SK-N-SH treated with all-trans-retinoic acid at 6 μM for 48 hours (cell line): Measurements from ENCODE around the gene WHRN.

ENCODE experiments used
- ATAC-seq: fragments of 200-7000 bp; cut with Tn5 transposase; 3 replicates; pipeline ENCODE4 v1.9.1; 2020; ENCODE audit warnings: mild to moderate bottlenecking, moderate library complexity
- ARNTL ChIP-seq: fragments of 450-650 bp; formaldehyde crosslinking; IDR thresholded peaks from 2 replicates; pipeline ENCODE4 v1.5.0; 2020; ENCODE audit warnings: low read depth, mild to moderate bottlenecking, moderate library complexity, borderline replicate concordance
- BACH2 ChIP-seq: fragments of 250-450 bp; sonication (Bioruptor Pico); IDR thresholded peaks from 2 replicates; pipeline ENCODE4 v1.9.0; 2021; ENCODE audit warnings: mild to moderate bottlenecking, borderline replicate concordance
- CREB5 ChIP-seq: fragments of 250-450 bp; sonication (Bioruptor Pico); IDR thresholded peaks from 2 replicates; pipeline ENCODE4 v1.5.1; 2020; ENCODE audit warnings: low read depth, mild to moderate bottlenecking, moderate library complexity
- CSDC2 ChIP-seq: fragments of 250-450 bp; sonication (Bioruptor Pico); IDR thresholded peaks from 2 replicates; pipeline ENCODE4 v1.5.0; 2020; ENCODE audit warnings: mild to moderate bottlenecking, moderate library complexity
- ESRRG ChIP-seq: fragments of 250-450 bp; sonication (Bioruptor Pico); IDR thresholded peaks from 2 replicates; pipeline ENCODE4 v1.6.1; 2021; ENCODE audit warnings: mild to moderate bottlenecking
- GLIS3 ChIP-seq: fragments of 250-450 bp; sonication (Bioruptor Pico); IDR thresholded peaks from 2 replicates; pipeline ENCODE4 v1.5.0; 2020; ENCODE audit warnings: mild to moderate bottlenecking, moderate library complexity
- ISL1 ChIP-seq: fragments of 250-450 bp; sonication (Bioruptor Pico); IDR thresholded peaks from 2 replicates; pipeline ENCODE4 v2.1.2; 2022; ENCODE audit warnings: mild to moderate bottlenecking, moderate library complexity
- PATZ1 ChIP-seq: fragments of 250-450 bp; sonication (Bioruptor Pico); IDR thresholded peaks from 2 replicates; pipeline ENCODE4 v1.8.0; 2020; ENCODE audit warnings: mild to moderate bottlenecking, moderate library complexity, borderline replicate concordance
- POU6F1 ChIP-seq: fragments of 250-450 bp; sonication (Bioruptor Pico); IDR thresholded peaks from 2 replicates; pipeline ENCODE4 v1.8.0; 2021; ENCODE audit warnings: low read depth, mild to moderate bottlenecking, moderate library complexity, borderline replicate concordance
- PPARA ChIP-seq: fragments of 250-450 bp; sonication (Bioruptor Pico); IDR thresholded peaks from 2 replicates; pipeline ENCODE4 v1.5.0; 2020; ENCODE audit warnings: mild to moderate bottlenecking, borderline replicate concordance
- RARB ChIP-seq: fragments of 250-450 bp; sonication (Bioruptor Pico); IDR thresholded peaks from 2 replicates; pipeline ENCODE4 v1.8.0; 2021; ENCODE audit warnings: mild to moderate bottlenecking, moderate library complexity
- TCF4 ChIP-seq: fragments of 250-450 bp; sonication (Bioruptor Pico); IDR thresholded peaks from 2 replicates; pipeline ENCODE4 v1.8.0; 2021; ENCODE audit warnings: mild to moderate bottlenecking, moderate library complexity, borderline replicate concordance
- TOX ChIP-seq: fragments of 250-450 bp; sonication (Bioruptor Pico); IDR thresholded peaks from 2 replicates; pipeline ENCODE4 v1.8.0; 2021; ENCODE audit warnings: mild to moderate bottlenecking, moderate library complexity, borderline replicate concordance
- ZC3H10 ChIP-seq: fragments of 250-450 bp; sonication (Bioruptor Pico); IDR thresholded peaks from 2 replicates; pipeline ENCODE4 v1.5.1; 2021; ENCODE audit warnings: mild to moderate bottlenecking, moderate library complexity
- ZFP30 ChIP-seq: fragments of 450-650 bp; formaldehyde crosslinking; IDR thresholded peaks from 2 replicates; pipeline ENCODE4 v1.5.0; 2022; ENCODE audit warnings: mild to moderate bottlenecking, moderate library complexity
- ZNF565 ChIP-seq: fragments of 450-650 bp; formaldehyde crosslinking; conservative IDR thresholded peaks from 2 replicates; pipeline ENCODE4 v1.5.0; 2020; ENCODE audit warnings: low read depth, mild to moderate bottlenecking, moderate library complexity
- ZNF70 ChIP-seq: fragments of 450-650 bp; formaldehyde crosslinking; IDR thresholded peaks from 2 replicates; pipeline ENCODE4 v1.5.0; 2020; ENCODE audit warnings: mild to moderate bottlenecking, moderate library complexity
- ZNF8 ChIP-seq: fragments of 450-650 bp; formaldehyde crosslinking; IDR thresholded peaks from 2 replicates; pipeline ENCODE4 v1.5.0; 2020; ENCODE audit warnings: mild to moderate bottlenecking, moderate library complexity
- TF ChIP-seq, protein P1 (sequence below): fragments of 250-450 bp; sonication (Bioruptor Pico); IDR thresholded peaks from 2 replicates; pipeline ENCODE4 v1.5.0; 2020; ENCODE audit warnings: mild to moderate bottlenecking, moderate library complexity

Gene WHRN

DNA sequence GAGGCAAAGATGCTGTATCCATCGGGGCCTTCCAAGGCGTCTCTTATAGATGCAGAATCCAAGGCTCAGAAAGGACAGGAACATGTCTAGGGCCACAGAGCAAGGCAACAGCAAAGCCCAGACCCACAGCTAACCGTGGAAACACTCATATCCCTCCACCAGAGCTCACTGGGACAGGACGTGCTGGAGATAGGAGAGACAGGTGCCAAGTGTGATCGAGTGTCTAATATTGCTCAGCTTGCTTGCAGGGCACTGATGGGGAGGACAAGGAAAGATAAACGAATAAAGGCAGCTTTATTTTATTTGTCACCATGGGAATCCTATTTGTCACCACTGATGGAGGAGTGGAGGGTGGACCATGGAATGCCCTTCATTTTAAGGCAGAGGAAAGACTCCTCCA, 73.5 kb downstream of the WHRN start:
- no peak for ATAC-seq
- TF ChIP-seq CREB5 (no peak), POU6F1 (CRISPR knock-in tag) (no peak), RARB (no peak), ZC3H10 (CRISPR knock-in tag) (no peak), PPARA (CRISPR knock-in tag) (no peak), ZNF8 (CRISPR knock-in tag) (no peak), ZNF70 (no peak), TOX (CRISPR knock-in tag) (no peak), CSDC2 (CRISPR knock-in tag) (no peak), ARNTL (CRISPR knock-in tag) (no peak), PATZ1 (CRISPR knock-in tag) (no peak), ESRRG (no peak), BACH2 (CRISPR knock-in tag) (no peak), ZNF565 (CRISPR knock-in tag) (no peak), TCF4 (CRISPR knock-in tag) (no peak), GLIS3 (CRISPR knock-in tag) (no peak), ISL1 (CRISPR knock-in tag) (no peak), ZFP30 (CRISPR knock-in tag) (no peak)
- TF ChIP-seq, protein P1, sequence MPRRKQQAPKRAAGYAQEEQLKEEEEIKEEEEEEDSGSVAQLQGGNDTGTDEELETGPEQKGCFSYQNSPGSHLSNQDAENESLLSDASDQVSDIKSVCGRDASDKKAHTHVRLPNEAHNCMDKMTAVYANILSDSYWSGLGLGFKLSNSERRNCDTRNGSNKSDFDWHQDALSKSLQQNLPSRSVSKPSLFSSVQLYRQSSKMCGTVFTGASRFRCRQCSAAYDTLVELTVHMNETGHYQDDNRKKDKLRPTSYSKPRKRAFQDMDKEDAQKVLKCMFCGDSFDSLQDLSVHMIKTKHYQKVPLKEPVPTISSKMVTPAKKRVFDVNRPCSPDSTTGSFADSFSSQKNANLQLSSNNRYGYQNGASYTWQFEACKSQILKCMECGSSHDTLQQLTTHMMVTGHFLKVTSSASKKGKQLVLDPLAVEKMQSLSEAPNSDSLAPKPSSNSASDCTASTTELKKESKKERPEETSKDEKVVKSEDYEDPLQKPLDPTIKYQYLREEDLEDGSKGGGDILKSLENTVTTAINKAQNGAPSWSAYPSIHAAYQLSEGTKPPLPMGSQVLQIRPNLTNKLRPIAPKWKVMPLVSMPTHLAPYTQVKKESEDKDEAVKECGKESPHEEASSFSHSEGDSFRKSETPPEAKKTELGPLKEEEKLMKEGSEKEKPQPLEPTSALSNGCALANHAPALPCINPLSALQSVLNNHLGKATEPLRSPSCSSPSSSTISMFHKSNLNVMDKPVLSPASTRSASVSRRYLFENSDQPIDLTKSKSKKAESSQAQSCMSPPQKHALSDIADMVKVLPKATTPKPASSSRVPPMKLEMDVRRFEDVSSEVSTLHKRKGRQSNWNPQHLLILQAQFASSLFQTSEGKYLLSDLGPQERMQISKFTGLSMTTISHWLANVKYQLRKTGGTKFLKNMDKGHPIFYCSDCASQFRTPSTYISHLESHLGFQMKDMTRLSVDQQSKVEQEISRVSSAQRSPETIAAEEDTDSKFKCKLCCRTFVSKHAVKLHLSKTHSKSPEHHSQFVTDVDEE (CRISPR knock-in tag), result no peak

- TF ChIP-seq ISL1 (CRISPR knock-in tag) (no peak), ARNTL (CRISPR knock-in tag) (no peak), TOX (CRISPR knock-in tag) (no peak), GLIS3 (CRISPR knock-in tag) (no peak), ESRRG (no peak), PPARA (CRISPR knock-in tag) (no peak), PATZ1 (CRISPR knock-in tag) (no peak), POU6F1 (CRISPR knock-in tag) (no peak)
- ATAC-seq, result no peak
These were observed 74.3 kb downstream of the WHRN start for GRCh38 chr9:114431003-114431402.
